Endodermal cell (in vitro differentiated cells): ENCODE results near the gene CSRP3. TPM values are rescaled to one million over a fixed set of nuclear protein-coding genes. Genes with fewer than 3 reads are reported as not detected.

Source experiments
- DNase-seq: peaks from one replicate; pipeline ENCODE4 v3.0.0-alpha.2; 2017
- H3K27ac ChIP-seq: 2 replicates; pipeline ENCODE4 v1.5.1; 2013; ENCODE audit warnings: mild to moderate bottlenecking, low read depth, low read length, moderate library complexity
- H3K27me3 ChIP-seq: 2 replicates; pipeline ENCODE4 v1.6.1; 2013; ENCODE audit warnings: mild to moderate bottlenecking, low read length, moderate library complexity; ENCODE audit not compliant: insufficient read depth, control insufficient read depth, poor library complexity, severe bottlenecking
- H3K36me3 ChIP-seq: 2 replicates; pipeline ENCODE4 v1.7.0; 2013; ENCODE audit warnings: mild to moderate bottlenecking, low read length, moderate library complexity; ENCODE audit not compliant: control insufficient read depth, insufficient read depth
- H3K4me1 ChIP-seq: one replicate; pipeline ENCODE4 v1.7.0; 2013; ENCODE audit warnings: low read length; ENCODE audit not compliant: control insufficient read depth, insufficient read depth
- H3K4me3 ChIP-seq: 2 replicates; pipeline ENCODE4 v1.5.1; 2013; ENCODE audit warnings: mild to moderate bottlenecking, low read length, moderate library complexity
- H3K9ac ChIP-seq: 2 replicates; pipeline ENCODE4 v1.6.1; 2013; ENCODE audit warnings: mild to moderate bottlenecking, low read length, moderate library complexity; ENCODE audit not compliant: poor library complexity, severe bottlenecking; ENCODE audit errors: extremely low read depth
- H3K9me3 ChIP-seq: 2 replicates; pipeline ENCODE4 v1.6.1; 2013; ENCODE audit warnings: mild to moderate bottlenecking, low read length, moderate library complexity; ENCODE audit not compliant: control insufficient read depth
- H3K27ac Mint-ChIP-seq: 2 replicates; pipeline ENCODE4 v1.8.0; 2020; ENCODE audit warnings: mixed read lengths
- H3K27me3 Mint-ChIP-seq: 2 replicates; pipeline ENCODE4 v1.8.0; 2021; ENCODE audit warnings: mild to moderate bottlenecking, mixed read lengths; ENCODE audit not compliant: insufficient read depth
- H3K36me3 Mint-ChIP-seq: 2 replicates; pipeline ENCODE4 v1.8.0; 2020; ENCODE audit warnings: low read depth, mixed read lengths
- H3K4me1 Mint-ChIP-seq: 2 replicates; pipeline ENCODE4 v1.8.0; 2020; ENCODE audit warnings: mixed read lengths
- H3K4me3 Mint-ChIP-seq: 2 replicates; pipeline ENCODE4 v1.8.0; 2020; ENCODE audit warnings: mild to moderate bottlenecking, moderate library complexity, mixed read lengths
- H3K9me3 Mint-ChIP-seq: 2 replicates; pipeline ENCODE4 v1.8.0; 2020; ENCODE audit warnings: mild to moderate bottlenecking, mixed read lengths
- CTCF ChIP-seq: fragments of 200-600 bp; sonication (generic); conservative IDR thresholded peaks from 2 replicates; pipeline ENCODE4 v1.5.0; 2021; ENCODE audit warnings: antibody characterized with exemption, mild to moderate bottlenecking
- WGBS, 2 experiments: methylation state at CpG; one replicate each; pipeline versions ENCODE4 v1.1.5 to v1.1.7; 2013; ENCODE audit warnings: missing lambda C conversion rate in 2 of 2, mixed read lengths in 1 of 2; ENCODE audit not compliant: insufficient coverage in 1 of 2, insufficient read length in 1 of 2; 5-methylcytosine and 5-hydroxymethylcytosine counted together
- long read RNA-seq, 4 experiments: library from polyadenylated mRNA in 2 of 4; library from RNA in 1 of 4; library from capped mRNA in 1 of 4; stranded (forward) in 3 of 4; unstranded in 1 of 4; transcript quantifications; one replicate each; pipeline ENCODE4 v2.0.0, GENCODE V29; 2020 to 2021; ENCODE audit warnings: inconsistent platforms in 1 of 4
- polyA plus RNA-seq, 2 experiments: library from polyadenylated mRNA; stranded (reverse); fragments of 50-300 nt; gene quantifications; one replicate each; pipeline ENCODE4 v1.2.3, GENCODE V29; 2013
- total RNA-seq, 2 donors: library from RNA; stranded (reverse); fragmentation: NEBNext Ultra II Directional in 1 of 2; extraction: Animal tissue kit (Norgen Biotek cat#: 25700) in 1 of 2; gene quantifications; 2 replicates in 1 of 2; 3 replicates in 1 of 2; pipeline ENCODE4 v1.2.1, GENCODE V29; 2021

CSRP3 gene
- total RNA-seq: not detected
- not detected for polyA plus RNA-seq (2013, experiment 1 of 2)
- not detected for polyA plus RNA-seq (2013, experiment 2 of 2)
- long read RNA-seq, experiment 1: 0 reads
- long read RNA-seq, experiment 2: 0 reads
- long read RNA-seq, experiment 3: 0 reads
- long read RNA-seq, experiment 4: 0 reads

GRCh38 chr11:19201737-19202605 lies at the start of gene CSRP3:
Gene CSRP3, minus strand, starts transcription at chr11:19201983. Its CDS starts 9,535 bp downstream, at chr11:19192448.
- WGBS, 2 experiments: 85 to 89% methylated on average over 3 to 7 of the region's 7 CpGs
- TF ChIP-seq CTCF: no peak
- Histone ChIP-seq H3K9ac (no peak within 1 kb of the TSS), H3K36me3 (no peaks in the 10 kb centered on the region), H3K9me3 (no peaks in the 10 kb centered on the region), H3K4me1 (no peaks in the 10 kb centered on the region), H3K27me3 (peaks cover 50% of the 10 kb centered on the region), H3K4me3 (no peak within 1 kb of the TSS), H3K27ac (no peak within 1 kb of the TSS)
- no peak within 1 kb of the TSS for H3K27ac Mint-ChIP-seq
- peaks cover 55% of the 10 kb centered on the region for H3K27me3 Mint-ChIP-seq
- DNase-seq: no peak
- H3K4me1 Mint-ChIP-seq: no peaks in the 10 kb centered on the region
- no peaks in the 10 kb centered on the region for H3K9me3 Mint-ChIP-seq
- no peaks in the 10 kb centered on the region for H3K36me3 Mint-ChIP-seq
- H3K4me3 Mint-ChIP-seq: no peak within 1 kb of the TSS

GRCh38 chr11:19251577-19251976 lies 49.8 kb upstream of the CSRP3 start:
- H3K27ac Mint-ChIP-seq: no peak overlapping the region
- H3K27me3 Mint-ChIP-seq: peaks cover 39% of the 10 kb centered on the region
- H3K4me1 Mint-ChIP-seq: peaks cover 2% of the 10 kb centered on the region
- no peak overlapping the region for H3K4me3 ChIP-seq
- no peak overlapping the region for H3K27ac ChIP-seq
- H3K4me3 Mint-ChIP-seq: no peak overlapping the region
- no peak for DNase-seq
- peaks cover 22% of the 10 kb centered on the region for H3K9me3 Mint-ChIP-seq
- H3K9ac ChIP-seq: no peak overlapping the region
- H3K4me1 ChIP-seq: peaks cover 7% of the 10 kb centered on the region
- H3K27me3 ChIP-seq: peaks cover 14% of the 10 kb centered on the region
- no peak for TF ChIP-seq CTCF
- H3K36me3 Mint-ChIP-seq: no peaks in the 10 kb centered on the region
- peaks cover 13% of the 10 kb centered on the region for H3K9me3 ChIP-seq
- H3K36me3 ChIP-seq: no peaks in the 10 kb centered on the region

GRCh38 chr11:19246816-19247215 lies 45.0 kb upstream of the CSRP3 start:
- H3K27me3 Mint-ChIP-seq: peaks cover 81% of the 10 kb centered on the region
- no peak for TF ChIP-seq CTCF

More at GRCh38 chr11:19246816-19247215, 45.0 kb upstream of the CSRP3 start:
- Histone ChIP-seq H3K27me3 (peaks cover 50% of the 10 kb centered on the region), H3K9me3 (peaks cover 4% of the 10 kb centered on the region), H3K27ac (no peak overlapping the region), H3K9ac (no peak overlapping the region), H3K36me3 (no peaks in the 10 kb centered on the region), H3K4me3 (no peak overlapping the region), H3K4me1 (no peaks in the 10 kb centered on the region)
- H3K36me3 Mint-ChIP-seq: no peaks in the 10 kb centered on the region
- H3K4me3 Mint-ChIP-seq: no peak overlapping the region
- H3K4me1 Mint-ChIP-seq: peaks cover 7% of the 10 kb centered on the region
- H3K27ac Mint-ChIP-seq: no peak overlapping the region
- WGBS, 2 experiments: 83 to 100% methylated on average over 1 of the region's 1 CpG
- H3K9me3 Mint-ChIP-seq: peaks cover 20% of the 10 kb centered on the region
- DNase-seq: no peak
